GM04503 (cell line): ENCODE data around the gene PRAMEF13.
"Not testable (repeated sequence)": the region's sequence is repeated elsewhere in the genome, so short reads cannot be mapped to it uniquely, and the experiment has no call there.

ENCODE experiments used
- DNase-seq: peaks from one replicate; pipeline ENCODE4 v3.0.0-alpha.2; 2012; ENCODE audit warnings: low read depth

PRAMEF13 gene, protein sequence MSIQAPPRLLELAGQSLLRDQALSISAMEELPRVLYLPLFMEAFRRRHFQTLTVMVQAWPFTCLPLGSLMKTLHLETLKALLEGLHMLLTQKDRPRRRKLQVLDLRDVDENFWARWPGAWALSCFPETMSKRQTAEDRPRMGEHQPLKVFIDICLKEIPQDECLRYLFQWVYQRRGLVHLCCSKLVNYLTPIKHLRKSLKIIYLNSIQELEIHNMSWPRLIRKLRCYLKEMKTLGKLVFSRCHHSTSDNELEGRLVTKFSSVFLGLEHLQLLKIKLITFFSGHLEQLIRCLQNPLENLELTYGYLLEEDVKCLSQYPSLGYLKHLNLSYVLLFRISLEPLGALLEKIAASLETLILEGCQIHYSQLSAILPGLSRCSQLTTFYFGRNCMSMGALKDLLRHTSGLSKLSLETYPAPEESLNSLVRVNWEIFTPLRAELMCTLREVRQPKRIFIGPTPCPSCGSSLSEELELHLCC

DNA sequence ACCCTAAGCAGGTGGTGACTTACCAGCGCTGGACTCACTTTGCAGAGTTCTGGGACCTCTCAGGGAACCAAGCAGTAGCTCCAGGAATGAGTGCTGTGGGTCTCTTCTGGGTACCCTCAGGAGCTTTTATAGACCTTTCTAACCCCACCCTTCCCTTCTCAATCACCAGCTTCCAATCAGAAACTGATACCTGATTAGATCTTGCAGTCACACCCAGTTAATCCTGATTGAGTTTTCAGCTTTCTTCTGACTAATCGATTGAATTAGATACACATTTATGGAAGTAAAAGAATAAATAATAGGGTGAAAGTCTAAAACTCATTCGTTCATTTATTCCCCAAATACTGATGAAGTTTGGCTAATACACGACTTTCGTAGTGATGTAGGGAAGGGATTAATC, at the start of gene PRAMEF13:
Gene PRAMEF13, minus strand, starts transcription at position 101 of the 400 bp plus-strand sequence. CDS start 1,820 bp downstream, outside the sequence.
- not testable (repeated sequence) for DNase-seq

DNA sequence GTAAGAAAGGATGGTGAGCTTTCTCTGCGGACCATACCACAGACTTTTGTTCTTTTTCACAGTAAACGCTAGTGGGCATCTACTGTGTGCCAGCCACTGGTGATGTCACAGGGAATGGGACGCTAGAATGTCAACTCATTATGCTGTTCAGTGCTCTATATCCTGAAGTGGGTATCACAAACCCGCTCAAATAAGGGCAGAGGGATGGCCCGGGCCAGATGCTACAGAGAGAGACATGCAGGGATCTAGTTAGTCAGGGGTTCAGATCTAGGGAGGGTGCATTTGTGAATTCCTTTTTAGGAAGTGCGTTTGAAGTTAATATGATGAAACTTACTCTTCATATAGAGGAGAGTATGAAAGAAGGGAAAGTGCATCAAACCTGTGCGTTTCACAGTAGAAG, 45.9 kb upstream of the PRAMEF13 start:
- DNase-seq: not testable (repeated sequence)

DNA sequence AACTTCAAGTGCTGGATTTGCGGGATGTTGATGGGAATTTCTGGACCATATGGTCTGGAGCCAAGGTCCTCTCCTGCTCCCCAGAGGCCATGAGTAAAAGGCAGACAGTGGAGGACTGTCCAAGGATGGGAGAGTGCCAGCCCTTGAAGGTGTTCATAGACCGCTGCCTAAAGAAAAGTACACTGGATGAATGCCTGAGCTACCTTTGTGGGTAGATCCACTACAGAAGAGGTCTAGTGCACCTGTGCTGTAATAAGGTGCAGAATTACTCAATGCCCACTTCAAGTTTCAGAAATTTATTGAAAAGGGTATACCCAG, 45.3 kb upstream of the PRAMEF13 start:
- DNase-seq: not testable (repeated sequence)

DNA sequence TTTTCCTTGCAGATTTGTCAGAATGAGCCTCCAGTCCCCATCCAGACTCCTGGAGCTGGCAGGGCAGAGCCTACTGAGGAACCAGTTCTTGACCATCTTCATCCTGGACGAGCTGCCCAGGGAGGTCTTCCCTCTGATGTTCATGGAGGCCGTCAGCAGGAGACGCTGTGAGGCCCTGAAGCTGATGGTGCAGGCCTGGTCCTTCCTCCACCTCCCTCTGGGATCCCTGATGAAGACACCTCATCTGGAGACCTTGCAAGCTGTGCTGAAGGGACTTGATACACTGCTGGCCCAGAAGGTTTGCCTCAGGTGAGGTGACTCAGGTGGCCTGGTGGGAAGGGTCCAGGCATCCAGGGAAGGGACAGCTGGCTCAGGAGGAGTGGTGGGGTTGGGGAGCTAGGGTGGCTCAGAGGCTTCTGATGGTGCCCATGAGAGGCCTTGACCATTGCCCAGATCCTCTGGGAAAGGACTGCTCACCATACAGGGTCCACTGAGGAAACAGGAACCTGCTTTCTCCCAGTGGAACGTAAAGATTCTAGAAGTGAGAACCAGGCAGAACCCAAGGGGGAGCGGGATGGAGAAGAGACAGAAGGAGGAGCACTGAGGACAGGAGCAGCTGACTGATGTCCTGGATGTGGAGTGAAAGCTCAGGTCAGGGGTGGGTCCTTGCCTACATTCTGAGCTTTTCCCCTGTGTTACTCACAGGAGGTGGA, 44.8 kb upstream of the PRAMEF13 start:
- not testable (repeated sequence) for DNase-seq

DNA sequence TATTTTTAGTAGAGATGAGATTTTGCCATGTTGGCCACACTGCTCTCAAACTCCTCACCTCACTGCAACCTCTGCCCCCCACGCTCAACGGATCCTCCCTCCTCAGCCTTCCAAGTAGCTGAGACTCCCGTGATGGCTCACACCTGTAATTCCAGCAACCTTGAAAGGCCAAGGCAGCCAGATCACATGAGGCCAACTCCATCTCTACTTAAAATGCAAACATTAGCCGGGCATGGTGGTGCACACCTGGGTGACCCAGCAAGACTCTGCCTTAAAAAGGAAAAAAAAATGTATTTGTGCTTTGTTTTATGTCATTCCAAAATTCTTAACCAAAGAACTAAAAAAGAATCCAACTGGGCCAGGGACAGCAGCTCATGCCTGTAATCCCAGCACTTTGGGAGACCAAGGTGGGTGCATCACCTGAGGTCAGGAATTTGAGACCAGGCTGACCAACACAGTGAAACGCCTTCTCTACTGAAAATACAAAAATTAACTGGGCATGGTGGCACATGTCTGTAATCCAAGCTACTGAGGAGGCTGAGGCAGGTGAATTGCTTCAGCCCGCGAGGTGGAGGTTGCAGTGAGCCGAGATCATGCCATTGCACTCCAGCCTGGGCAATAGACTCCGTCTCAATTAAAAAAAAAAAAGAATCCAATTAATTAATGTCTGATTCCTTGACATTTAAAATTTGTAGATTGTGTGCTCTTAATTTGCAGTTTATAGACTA, 42.5 kb upstream of the PRAMEF13 start:
- not testable (repeated sequence) for DNase-seq

DNA sequence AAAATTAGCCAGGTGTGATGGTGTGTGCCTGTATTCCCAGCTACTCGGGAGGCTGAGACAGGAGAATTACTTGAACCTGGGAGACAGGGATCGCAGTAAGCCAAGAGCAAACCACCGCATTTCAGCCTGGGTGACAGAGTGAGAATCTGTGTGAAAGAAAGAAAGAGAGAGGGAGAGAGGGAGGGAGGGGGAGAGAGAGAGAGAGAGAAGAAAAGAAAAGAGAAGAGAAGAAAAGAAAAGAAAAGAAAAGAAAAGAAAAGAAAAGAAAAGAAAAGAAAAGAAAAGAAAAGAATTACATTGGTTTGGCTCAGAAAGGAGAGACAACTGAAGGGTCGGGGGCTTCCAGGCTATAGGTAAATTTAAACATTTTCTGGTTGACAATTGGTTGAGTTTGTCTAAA, 38.4 kb upstream of the PRAMEF13 start:
- not testable (repeated sequence) for DNase-seq

DNA sequence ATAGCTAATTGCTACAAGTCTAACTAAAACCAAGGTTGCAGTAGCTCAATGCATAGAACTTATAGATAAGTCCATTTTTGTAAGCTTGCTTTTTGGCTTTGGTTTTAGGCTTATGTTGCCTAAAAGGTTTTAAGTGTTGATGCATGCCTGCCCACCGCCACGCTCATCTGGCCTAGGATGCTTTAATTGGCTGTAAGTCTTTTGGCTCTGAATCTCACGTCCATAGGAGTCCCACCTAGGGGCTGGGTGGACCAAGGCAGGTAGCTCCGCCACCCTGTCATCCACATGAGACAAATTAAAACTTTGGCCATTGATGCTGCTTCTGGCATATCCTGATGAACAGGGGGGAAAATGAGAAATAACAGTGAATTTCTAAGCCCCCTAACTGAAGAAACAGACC, 36.4 kb upstream of the PRAMEF13 start:
- not testable (repeated sequence) for DNase-seq

DNA sequence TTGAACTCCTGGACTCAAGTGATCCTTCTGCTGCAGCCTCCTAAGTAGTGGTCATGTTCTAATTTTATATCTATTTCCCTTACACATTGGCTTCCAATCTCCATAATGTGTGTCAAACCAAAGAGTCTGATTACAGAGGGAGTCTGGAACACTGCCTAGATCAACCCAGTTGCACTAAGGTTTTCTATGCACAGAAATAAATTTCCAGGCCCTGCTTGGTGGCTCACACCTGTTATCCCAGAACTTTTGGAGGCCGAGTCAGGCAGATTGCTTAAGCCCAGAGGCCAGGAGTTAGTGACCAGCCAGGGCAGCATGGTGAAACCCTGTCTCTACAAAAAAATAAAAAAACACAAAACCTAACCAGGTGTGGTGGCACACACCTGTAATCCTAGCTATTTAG, 32.8 kb upstream of the PRAMEF13 start:
- DNase-seq: not testable (repeated sequence)

DNA sequence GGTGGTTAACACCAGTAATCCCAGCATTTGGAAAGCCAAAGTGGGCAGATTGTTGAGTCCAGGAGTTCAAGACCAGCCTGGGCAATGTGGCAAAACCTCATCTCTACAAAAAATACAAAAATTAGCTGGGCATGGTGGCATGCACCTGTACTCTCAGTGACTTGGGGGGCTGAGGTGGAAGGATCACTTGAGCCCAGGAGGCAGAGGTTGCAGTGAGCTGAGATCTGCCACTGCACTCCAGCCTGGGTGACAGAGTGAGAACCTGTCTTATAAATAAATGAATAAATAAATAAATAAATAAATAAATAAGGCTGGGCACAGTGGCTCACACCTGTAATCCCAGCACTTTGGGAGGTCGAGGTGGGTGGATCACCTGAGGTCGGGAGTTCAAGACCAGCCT, 30.8 kb upstream of the PRAMEF13 start:
- not testable (repeated sequence) for DNase-seq

DNA sequence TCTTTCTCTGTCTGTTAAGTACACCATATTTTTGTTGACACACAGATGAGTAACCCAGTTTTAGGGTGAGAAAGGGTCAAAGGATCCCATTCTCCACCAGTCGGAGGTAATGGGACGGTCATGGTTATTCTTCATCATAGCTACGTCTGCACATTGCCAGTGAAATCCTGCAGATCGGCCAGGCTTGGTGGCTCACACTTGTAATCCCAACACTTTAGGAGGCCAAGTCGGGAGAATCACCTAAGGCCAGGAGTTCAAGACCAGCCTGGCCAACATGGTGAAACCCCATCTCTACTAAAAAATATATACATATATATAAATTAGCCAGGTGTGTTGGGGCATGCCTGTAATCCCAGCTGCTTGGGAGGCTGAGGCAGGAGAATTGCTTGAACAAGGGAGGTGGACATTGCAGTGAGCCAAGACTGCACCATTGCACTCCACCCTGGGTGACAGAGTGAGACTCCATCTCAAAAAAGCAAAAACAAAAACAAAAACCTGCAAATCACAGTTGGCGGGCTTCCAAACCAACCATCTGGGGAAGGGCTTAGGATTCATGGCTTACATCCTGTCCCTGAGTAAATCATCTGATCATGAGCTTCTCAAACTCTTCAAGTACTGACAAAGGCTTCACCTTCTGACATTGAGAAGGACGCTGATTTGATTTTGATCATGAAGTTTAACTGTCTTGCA, 30.0 kb upstream of the PRAMEF13 start:
- not testable (repeated sequence) for DNase-seq

DNA sequence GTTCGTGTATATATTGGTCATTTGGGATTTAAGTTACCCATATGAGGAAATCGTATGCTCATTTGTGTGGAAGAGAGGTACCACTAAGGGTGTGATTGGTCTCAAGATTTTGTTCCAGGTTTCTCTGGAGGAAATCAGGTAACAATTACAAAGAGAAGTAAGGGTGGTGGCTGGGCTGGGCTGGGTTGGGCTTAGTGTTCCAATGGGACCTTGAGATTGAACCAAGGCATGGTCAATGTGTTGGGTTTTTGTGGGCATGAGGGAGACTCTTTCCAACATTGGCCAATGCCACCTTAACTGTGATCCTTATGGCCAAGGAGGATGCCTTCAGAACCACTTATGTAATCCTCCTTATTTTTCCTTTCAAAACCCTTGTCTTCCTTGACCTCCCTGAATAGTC, 29.4 kb upstream of the PRAMEF13 start:
- not testable (repeated sequence) for DNase-seq

DNA sequence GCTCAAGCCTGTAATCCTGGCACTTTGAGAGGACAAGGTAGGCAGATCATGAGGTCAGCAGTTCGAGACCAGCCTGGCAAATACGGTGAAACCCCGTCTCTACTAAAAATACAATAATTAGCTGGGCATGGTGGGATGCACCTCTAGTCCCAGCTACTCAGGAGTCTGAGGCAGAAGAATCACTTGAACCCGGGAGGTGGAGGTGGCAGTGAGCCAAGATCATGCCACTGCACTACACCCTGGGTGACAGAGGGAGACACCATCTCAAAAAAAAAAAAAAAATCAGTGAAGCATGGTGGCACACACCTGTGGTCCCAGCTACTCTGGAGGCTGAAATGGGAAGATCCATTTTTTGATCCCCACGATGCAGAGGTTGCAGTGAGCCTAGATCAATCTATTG, 28.9 kb upstream of the PRAMEF13 start:
- DNase-seq: not testable (repeated sequence)

DNA sequence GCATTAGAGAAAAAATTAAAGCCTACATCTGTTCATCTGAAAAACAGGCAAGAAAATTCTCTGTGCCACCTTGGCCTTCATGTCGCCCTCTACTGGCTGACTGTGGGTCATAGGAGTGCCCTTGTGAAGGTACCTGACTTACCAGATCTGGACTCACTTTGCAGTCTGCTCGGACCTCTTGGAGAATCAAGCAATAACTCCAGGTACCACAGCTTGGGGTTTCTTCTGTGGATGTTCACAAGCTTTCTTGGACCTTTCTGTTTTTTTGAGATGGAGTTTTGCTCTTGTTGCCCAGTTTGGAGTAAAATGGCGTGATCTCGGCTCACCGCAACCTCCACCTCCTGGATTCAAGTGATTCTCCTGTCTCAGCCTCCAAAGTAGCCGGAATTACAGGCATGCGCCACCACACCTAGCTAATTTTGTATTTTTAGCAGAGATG, 27.2 kb upstream of the PRAMEF13 start:
- DNase-seq: no peak

DNA sequence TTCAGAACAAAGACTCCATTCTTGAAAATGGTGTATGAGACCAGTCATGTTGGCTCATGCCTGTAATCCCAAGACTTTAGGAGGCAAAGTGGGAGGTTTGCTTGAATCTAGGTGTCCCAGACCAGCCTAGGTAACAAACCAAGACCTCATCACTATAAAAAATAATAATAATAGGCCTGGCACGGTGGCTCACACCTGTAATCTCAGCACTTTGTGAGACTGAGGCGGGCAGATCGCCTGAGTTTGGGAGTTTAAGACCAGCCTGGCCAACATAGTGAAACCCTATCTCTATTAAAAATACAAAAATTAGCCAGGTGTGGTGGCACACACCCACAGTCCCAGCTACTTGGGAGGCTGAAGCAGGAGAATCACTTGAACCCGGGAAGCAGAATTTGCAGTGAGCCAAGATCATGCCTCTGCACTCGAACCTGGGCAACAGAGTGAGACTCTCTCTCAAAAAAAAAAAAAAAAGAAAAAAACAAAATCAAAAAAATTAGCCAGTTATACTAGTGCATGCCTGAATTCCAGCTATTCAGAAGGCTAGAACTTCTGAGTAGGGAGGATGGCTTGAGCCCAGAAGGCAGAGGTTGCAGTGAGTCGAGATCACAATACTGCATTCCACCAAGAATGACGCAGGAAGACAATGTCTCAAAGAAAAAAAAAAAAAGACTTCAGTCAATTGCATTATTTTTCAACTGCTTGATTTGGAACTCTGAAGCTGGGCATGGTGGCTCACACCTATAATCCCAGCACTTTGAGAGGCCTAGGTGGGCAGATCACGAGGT, 26.3 kb upstream of the PRAMEF13 start:
- DNase-seq: not testable (repeated sequence)

DNA sequence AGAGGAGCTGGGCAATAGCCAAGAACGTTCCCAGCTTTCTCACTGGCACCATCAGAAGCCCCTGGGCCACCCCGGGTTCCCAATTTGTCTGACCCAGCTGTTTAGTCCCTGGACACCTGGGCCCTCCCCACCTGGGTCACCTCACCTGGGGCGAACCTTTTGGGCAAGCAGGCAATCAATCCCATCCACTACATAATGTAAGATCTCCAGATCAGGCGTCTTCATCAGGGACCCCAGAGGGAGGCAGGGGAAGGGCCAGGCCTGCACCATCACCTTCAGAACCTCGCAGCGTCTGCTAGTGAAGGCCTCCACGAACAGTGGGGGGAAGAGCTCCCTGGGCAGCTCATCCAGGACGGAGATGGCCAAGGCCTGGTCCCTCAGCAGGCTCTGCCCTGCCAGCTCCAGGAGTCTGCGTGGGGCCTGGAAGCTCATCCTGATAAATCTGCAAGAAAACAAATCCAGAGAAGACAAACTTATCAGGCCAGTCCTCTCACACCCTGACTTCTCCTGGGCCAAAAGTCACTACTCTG, 24.5 kb upstream of the PRAMEF13 start, which contains the start of gene PRAMEF18:
Gene PRAMEF18, minus strand, starts transcription at position 480 of the 530 bp plus-strand sequence. Its CDS starts 48 bp downstream, at position 432.
- not testable (repeated sequence) for DNase-seq

DNA sequence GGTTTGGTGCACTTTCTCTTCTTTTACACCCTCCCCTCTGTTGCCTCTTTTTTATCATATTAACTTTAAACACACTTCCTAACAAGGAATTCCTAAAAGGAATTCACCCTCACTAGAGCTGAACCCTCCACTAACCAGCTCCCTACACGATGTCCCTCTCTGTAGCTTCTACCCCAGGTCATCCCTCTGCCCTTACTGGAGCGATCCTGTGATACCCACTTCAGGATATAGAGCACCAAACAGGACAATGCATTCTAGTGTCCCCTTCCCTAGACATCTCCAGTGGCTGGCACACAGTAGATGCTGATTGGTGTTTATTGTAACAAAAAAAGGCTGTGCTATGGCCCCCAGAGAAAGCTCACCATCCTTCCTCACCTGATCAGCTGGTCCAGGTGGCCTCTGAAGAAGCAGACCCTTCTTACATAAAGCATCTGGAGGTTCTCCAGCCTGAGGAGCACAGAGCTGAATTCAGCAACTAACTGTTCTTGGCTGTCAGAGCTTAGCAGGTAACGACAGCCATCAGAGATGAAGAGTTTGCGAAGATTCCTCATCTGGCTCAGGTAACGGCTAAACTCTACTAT, 23.4 kb upstream of the PRAMEF13 start:
- DNase-seq: no peak

DNA sequence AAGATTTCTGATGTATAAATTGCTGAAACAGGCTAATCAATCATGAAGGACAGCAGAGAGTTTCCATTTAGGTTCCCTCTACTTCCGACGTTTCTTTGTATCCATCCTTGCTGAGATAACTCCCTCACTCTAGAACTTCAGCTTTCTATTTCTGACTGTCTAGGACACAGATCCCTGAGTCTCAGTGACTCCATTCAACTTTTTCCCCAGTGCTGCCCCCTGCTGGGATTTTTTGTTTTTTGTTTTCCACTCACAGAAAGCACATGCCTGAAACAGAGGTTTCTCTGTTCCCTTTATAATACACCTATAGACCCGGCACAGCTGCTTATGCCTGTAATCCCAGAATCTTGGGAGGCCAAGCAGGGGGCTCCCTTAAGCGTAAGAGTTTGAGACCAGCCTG, 21.6 kb upstream of the PRAMEF13 start:
- DNase-seq: not testable (repeated sequence)

DNA sequence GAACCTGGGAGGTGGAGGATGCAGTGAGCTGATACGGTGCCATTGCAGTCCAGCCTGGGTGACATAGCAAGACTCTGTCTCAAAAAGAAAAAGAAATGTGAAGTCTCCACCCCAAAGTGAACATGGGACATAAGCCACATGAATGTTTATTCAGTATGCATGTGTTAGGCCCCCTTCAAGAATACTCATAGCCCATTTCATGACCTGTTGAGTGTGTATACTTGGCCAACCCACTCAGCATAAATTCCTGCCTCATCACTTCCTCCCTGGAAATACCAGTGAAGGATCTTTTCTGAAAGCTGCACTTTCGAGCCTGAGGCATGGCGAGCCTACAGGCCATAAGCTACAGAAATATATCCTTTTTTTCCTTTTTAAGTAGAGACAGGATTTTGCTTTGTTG, 18.0 kb upstream of the PRAMEF13 start:
- not testable (repeated sequence) for DNase-seq

DNA sequence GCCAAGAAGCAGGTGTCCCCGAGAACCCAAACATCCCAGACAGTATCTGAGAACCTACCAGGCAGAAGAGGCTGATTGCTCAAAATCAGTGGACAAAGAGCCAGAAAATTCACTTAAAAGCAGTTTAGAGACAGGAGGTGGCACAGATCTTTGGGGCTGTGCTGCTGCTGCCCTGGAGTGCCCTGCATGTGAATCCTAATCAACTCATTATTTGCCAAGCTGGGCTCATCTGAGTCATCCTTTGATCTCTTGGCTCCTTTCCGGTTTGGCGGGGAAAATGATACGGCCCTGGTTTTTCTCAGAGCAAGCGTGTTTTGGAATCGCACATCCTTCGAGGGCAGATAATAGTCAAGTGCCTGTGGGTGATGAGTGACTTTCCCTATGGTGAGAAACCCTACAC, 15.4 kb upstream of the PRAMEF13 start:
- DNase-seq: not testable (repeated sequence)

DNA sequence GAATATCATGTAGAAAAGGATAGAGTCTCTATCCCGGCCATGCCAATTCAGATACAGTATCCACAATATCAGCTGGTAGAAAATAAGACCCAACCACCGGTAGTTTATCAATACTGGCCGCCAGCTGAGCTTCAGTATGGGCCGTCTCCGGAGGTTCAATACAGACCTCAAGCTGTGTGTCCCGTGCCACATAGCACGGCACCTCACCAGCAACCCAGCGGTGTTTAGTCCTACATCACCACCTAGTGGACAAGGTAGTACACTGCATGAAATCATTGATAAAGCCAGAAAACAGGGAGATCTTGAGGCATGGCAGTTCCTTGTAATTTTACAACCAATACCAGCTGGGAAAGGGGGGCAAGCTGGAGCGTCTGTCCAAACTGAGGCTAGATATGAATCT, 7.5 kb upstream of the PRAMEF13 start:
- DNase-seq: not testable (repeated sequence)
